Measurements from ENCODE around the gene TCAIM. TPM values are rescaled to one million over a fixed set of nuclear protein-coding genes. Genes with fewer than 3 reads are reported as not detected.

Gene TCAIM
- total and polyA plus RNA-seq, 9 of the 15 experiments (the other 6 are each of a cell fraction or from before 2014, with no cell fraction given) = 19.7 to 53.3 (median 36.9) TPM

GRCh38 chr3:44338828-44339127 lies 212 bp downstream of the TCAIM start (continued):
- peak; percentile 4 for TF ChIP-seq SAP30 (IDR thresholded peaks at IDR 0.05; ENCODE audit: borderline replicate concordance, insufficient read depth, low read depth, low read length, poor library complexity, severe bottlenecking)
- TF ChIP-seq ZEB2 (IDR thresholded peaks at IDR 0.05) = 0 out of 2 replicates have a peak, but pooled peaks have one; percentile 14
- TF ChIP-seq, protein P1, sequence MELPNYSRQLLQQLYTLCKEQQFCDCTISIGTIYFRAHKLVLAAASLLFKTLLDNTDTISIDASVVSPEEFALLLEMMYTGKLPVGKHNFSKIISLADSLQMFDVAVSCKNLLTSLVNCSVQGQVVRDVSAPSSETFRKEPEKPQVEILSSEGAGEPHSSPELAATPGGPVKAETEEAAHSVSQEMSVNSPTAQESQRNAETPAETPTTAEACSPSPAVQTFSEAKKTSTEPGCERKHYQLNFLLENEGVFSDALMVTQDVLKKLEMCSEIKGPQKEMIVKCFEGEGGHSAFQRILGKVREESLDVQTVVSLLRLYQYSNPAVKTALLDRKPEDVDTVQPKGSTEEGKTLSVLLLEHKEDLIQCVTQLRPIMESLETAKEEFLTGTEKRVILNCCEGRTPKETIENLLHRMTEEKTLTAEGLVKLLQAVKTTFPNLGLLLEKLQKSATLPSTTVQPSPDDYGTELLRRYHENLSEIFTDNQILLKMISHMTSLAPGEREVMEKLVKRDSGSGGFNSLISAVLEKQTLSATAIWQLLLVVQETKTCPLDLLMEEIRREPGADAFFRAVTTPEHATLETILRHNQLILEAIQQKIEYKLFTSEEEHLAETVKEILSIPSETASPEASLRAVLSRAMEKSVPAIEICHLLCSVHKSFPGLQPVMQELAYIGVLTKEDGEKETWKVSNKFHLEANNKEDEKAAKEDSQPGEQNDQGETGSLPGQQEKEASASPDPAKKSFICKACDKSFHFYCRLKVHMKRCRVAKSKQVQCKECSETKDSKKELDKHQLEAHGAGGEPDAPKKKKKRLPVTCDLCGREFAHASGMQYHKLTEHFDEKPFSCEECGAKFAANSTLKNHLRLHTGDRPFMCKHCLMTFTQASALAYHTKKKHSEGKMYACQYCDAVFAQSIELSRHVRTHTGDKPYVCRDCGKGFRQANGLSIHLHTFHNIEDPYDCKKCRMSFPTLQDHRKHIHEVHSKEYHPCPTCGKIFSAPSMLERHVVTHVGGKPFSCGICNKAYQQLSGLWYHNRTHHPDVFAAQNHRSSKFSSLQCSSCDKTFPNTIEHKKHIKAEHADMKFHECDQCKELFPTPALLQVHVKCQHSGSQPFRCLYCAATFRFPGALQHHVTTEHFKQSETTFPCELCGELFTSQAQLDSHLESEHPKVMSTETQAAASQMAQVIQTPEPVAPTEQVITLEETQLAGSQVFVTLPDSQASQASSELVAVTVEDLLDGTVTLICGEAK (IDR thresholded peaks at IDR 0.05) = peak; percentile 45
- TF ChIP-seq, protein P1 (CRISPR knock-in tag; IDR thresholded peaks at IDR 0.05) = no peak
- TF ChIP-seq MAFK (IDR thresholded peaks at IDR 0.05; ENCODE audit: low read length) = no peak
- peak; percentile 3; the same call in 1 of the 2 replicates for TF ChIP-seq TCF3 (CRISPR knock-in tag; IDR thresholded peaks at IDR 0.05)
- TF ChIP-seq RAD51 (IDR thresholded peaks at IDR 0.05; ENCODE audit: borderline replicate concordance, low read depth) = no peak
- no peak for TF ChIP-seq MYBL2 (IDR thresholded peaks at IDR 0.05; ENCODE audit: low read depth)
- TF ChIP-seq MYBL2 (CRISPR knock-in tag; IDR thresholded peaks at IDR 0.05; ENCODE audit: borderline replicate concordance) = no peak
- TF ChIP-seq ZNF282 (CRISPR knock-in tag; IDR thresholded peaks at IDR 0.05) = no peak
- TF ChIP-seq NR2C1 (IDR thresholded peaks at IDR 0.05) = peak; percentile 11; the same call in 1 of the 2 replicates
- TF ChIP-seq NR2C1 (tag; IDR thresholded peaks at IDR 0.05) = no peak
- 0 out of 2 replicates have a peak, but pooled peaks have one; percentile 13 for TF ChIP-seq MTA1 (IDR thresholded peaks at IDR 0.05; ENCODE audit: borderline replicate concordance)
- no peak for TF ChIP-seq ZMIZ1 (IDR thresholded peaks at IDR 0.05; ENCODE audit: low read depth in 2 of 2, low read length in 2 of 2)
- TF ChIP-seq U2AF2 (optimal IDR thresholded peaks at IDR 0.05; ENCODE audit: low read depth, low read length) = no peak
- peak; percentile 22; the same call in 1 of the 2 replicates for TF ChIP-seq ELF1 (tag; IDR thresholded peaks at IDR 0.05)
- TF ChIP-seq ZNF561 (CRISPR knock-in tag; conservative IDR thresholded peaks at IDR 0.05) = no peak
- peak; percentile 52 for TF ChIP-seq BRD9 (IDR thresholded peaks at IDR 0.05; ENCODE audit: low read depth, partially characterized antibody)

Data from K562 (cell line).